ENCODE data around the gene CNGA4.

Gene CNGA4

GRCh38 chr11:6200975-6201374 is 37.9 kb upstream of the CNGA4 start:
- DNase-seq (ENCODE audit: low read depth, low spot score): no peak
- in situ Hi-C loops (cut with HindIII; ENCODE audit: low sequenced_read_pairs): no loop called here
- H3K4me3 ChIP-seq (ENCODE audit: low read depth, low read length): no peak overlapping the region
- TF ChIP-seq CTCF (IDR thresholded peaks at IDR 0.05; ENCODE audit: low read depth, low read length): no peak

- in situ Hi-C loops (cut with HindIII; ENCODE audit: low sequenced_read_pairs): no loop called here
Measured at GRCh38 chr11:6201481-6201880, 37.4 kb upstream of the CNGA4 start.

GRCh38 chr11:6202041-6202440 is 36.8 kb upstream of the CNGA4 start:
- no peak for TF ChIP-seq CTCF (IDR thresholded peaks at IDR 0.05; ENCODE audit: low read depth, low read length)
- in situ Hi-C loops (cut with HindIII; ENCODE audit: low sequenced_read_pairs): no loop called here
- no peak for DNase-seq (ENCODE audit: low read depth, low spot score)
- no peak overlapping the region for H3K4me3 ChIP-seq (ENCODE audit: low read depth, low read length)

More at GRCh38 chr11:6201481-6201880, 37.4 kb upstream of the CNGA4 start:
- no peak overlapping the region for H3K4me3 ChIP-seq (ENCODE audit: low read depth, low read length)
- TF ChIP-seq CTCF (IDR thresholded peaks at IDR 0.05; ENCODE audit: low read depth, low read length): no peak
- DNase-seq (ENCODE audit: low read depth, low spot score): no peak

- in situ Hi-C loops (cut with HindIII; ENCODE audit: low sequenced_read_pairs): no loop called here
- TF ChIP-seq CTCF (IDR thresholded peaks at IDR 0.05; ENCODE audit: low read depth, low read length): no peak
- no peak overlapping the region for H3K4me3 ChIP-seq (ENCODE audit: low read depth, low read length)
- DNase-seq (ENCODE audit: low read depth, low spot score): no peak
Measured at GRCh38 chr11:6203327-6203726, 35.6 kb upstream of the CNGA4 start.

- no peak for DNase-seq (ENCODE audit: low read depth, low spot score)
Measured at GRCh38 chr11:6204706-6205105, 34.2 kb upstream of the CNGA4 start.

GRCh38 chr11:6205366-6205765 is 33.5 kb upstream of the CNGA4 start, which contains the start of gene C11orf42:
TSS of gene C11orf42 (plus strand) at chr11:6205557. CDS start at chr11:6205616, 59 bp downstream.
- in situ Hi-C loops (cut with HindIII; ENCODE audit: low sequenced_read_pairs): no loop called here
- DNase-seq (ENCODE audit: low read depth, low spot score): no peak
- TF ChIP-seq CTCF (IDR thresholded peaks at IDR 0.05; ENCODE audit: low read depth, low read length): no peak
- no peak within 1 kb of the TSS for H3K4me3 ChIP-seq (ENCODE audit: low read depth, low read length)

More at GRCh38 chr11:6204706-6205105, 34.2 kb upstream of the CNGA4 start:
- no peak overlapping the region for H3K4me3 ChIP-seq (ENCODE audit: low read depth, low read length)
- in situ Hi-C loops (cut with HindIII; ENCODE audit: low sequenced_read_pairs): no loop called here
- no peak for TF ChIP-seq CTCF (IDR thresholded peaks at IDR 0.05; ENCODE audit: low read depth, low read length)
